Esophagus squamous epithelium (tissue), 4 donors: ENCODE results near the gene HCFC1. TPM values are rescaled to one million over a fixed set of nuclear protein-coding genes. Genes with fewer than 3 reads are reported as not detected.

ENCODE experiments used
- small RNA-seq, 4 donors: library from RNA; depleted of rRNA; stranded (forward); fragments of <200 nt; gene quantifications; one replicate each; pipeline ENCODE3, GENCODE V24; 2016
- total RNA-seq, 4 donors: library from RNA; depleted of rRNA; stranded (reverse); fragments of >200 nt; gene quantifications; one replicate each; pipeline ENCODE4 v1.1.0, GENCODE V29; 2016

Gene HCFC1
- total RNA-seq, 4 donors from 2014 or later, result 22.2 to 54.0 (median 37.0) TPM

Small RNAs within 50 kb of the gene (small RNA-seq; reads per million reads assigned to genes)
- gene MIR3202-1, result 0 to 0.45 (median 0.21) reads per million in 4 donors

Other genes starting within 250 kb of the HCFC1 start
- 100 to 1,000 TPM in 3 of 4 donors, 10 to 100 TPM in 1; 99.2 to 180 (median 142) TPM for gene BCAP31, start 247.4 kb downstream of the HCFC1 start, total RNA-seq
- 1 to 10 TPM; 1.8 to 5.0 (median 3.5) TPM for gene ABCD1, start 247.0 kb downstream of the HCFC1 start, total RNA-seq
- gene PLXNB3, start 207.6 kb downstream of the HCFC1 start, total RNA-seq, result 10 to 100 TPM in 1 of 4 donors, 1 to 10 TPM in 3; 3.2 to 13.4 (median 6.9) TPM
- under 1 TPM in 3 of 4 donors, not detected in 1; 0.09 to 0.38 (median 0.15) TPM for gene SRPK3, start 190.8 kb downstream of the HCFC1 start, total RNA-seq
- 10 to 100 TPM; 60.7 to 67.8 (median 64.1) TPM for gene IDH3G, start 177.4 kb downstream of the HCFC1 start, total RNA-seq
- gene SSR4, start 177.2 kb downstream of the HCFC1 start, total RNA-seq, result 100 to 1,000 TPM; 131 to 257 (median 159) TPM
- 1 to 10 TPM in 3 of 4 donors, under 1 TPM in 1; 0.97 to 3.4 (median 1.9) TPM for gene PDZD4, start 141.3 kb downstream of the HCFC1 start, total RNA-seq
- 1 to 10 TPM in 2 of 4 donors, under 1 TPM in 2; 0.35 to 3.2 (median 1.3) TPM for gene L1CAM, start 85.6 kb downstream of the HCFC1 start, total RNA-seq
- 1 to 10 TPM in 1 of 4 donors, under 1 TPM in 3; 0.19 to 1.3 (median 0.29) TPM for gene AVPR2, start 67.1 kb downstream of the HCFC1 start, total RNA-seq
- 10 to 100 TPM in 1 of 4 donors, 1 to 10 TPM in 3; 3.9 to 18.3 (median 7.6) TPM for gene ARHGAP4, start 45.6 kb downstream of the HCFC1 start, total RNA-seq
- gene NAA10, start 36.8 kb downstream of the HCFC1 start, total RNA-seq, result 10 to 100 TPM; 42.5 to 92.5 (median 87.6) TPM
- 1 to 10 TPM in 2 of 4 donors, under 1 TPM in 1, not detected in 1; 0.45 to 7.6 (median 3.1) TPM for gene RENBP, start 27.2 kb downstream of the HCFC1 start, total RNA-seq
- gene TMEM187, start 936 bp upstream of the HCFC1 start, total RNA-seq, result 1 to 10 TPM; 2.5 to 4.1 (median 3.8) TPM
- 100 to 1,000 TPM in 2 of 4 donors, 10 to 100 TPM in 2; 73.5 to 117 (median 96.8) TPM for gene IRAK1, start 48.1 kb upstream of the HCFC1 start, total RNA-seq
- 10 to 100 TPM; 17.7 to 38.7 (median 25.4) TPM for gene MECP2, start 125.9 kb upstream of the HCFC1 start, total RNA-seq
- not detected for gene OPN1LW, start 172.4 kb upstream of the HCFC1 start, total RNA-seq
- not detected for gene OPN1MW, start 210.8 kb upstream of the HCFC1 start, total RNA-seq
- gene OPN1MW2, start 247.9 kb upstream of the HCFC1 start, total RNA-seq, result not detected